Colonic mucosa (tissue), 4 donors: ENCODE data around the gene DDX6. TPM values are rescaled to one million over a fixed set of nuclear protein-coding genes. Genes with fewer than 3 reads are reported as not detected.
A peak's percentile ranks its signal among the peaks of the same experiment; 100 is the strongest.
"Not testable (repeated sequence)": the region's sequence is repeated elsewhere in the genome, so short reads cannot be mapped to it uniquely, and the experiment has no call there.

Source experiments
- DNase-seq: peaks from one replicate; pipeline ENCODE4 v3.0.0-alpha.2; 2020
- H3K27ac ChIP-seq: fragments of 200-600 bp; one replicate; pipeline ENCODE4 v1.8.0; 2021
- H3K27me3 ChIP-seq: fragments of 200-600 bp; one replicate; pipeline ENCODE4 v1.8.0; 2021
- H3K36me3 ChIP-seq: fragments of 200-600 bp; one replicate; pipeline ENCODE4 v1.8.0; 2021
- H3K4me1 ChIP-seq: fragments of 200-600 bp; one replicate; pipeline ENCODE4 v1.8.0; 2021; ENCODE audit warnings: mild to moderate bottlenecking
- H3K4me3 ChIP-seq: fragments of 200-600 bp; one replicate; pipeline ENCODE4 v1.8.0; 2021
- H3K9ac ChIP-seq, 2 donors: one replicate each; pipeline ENCODE4 v1.7.0; 2013; ENCODE audit warnings: control low read depth in 2 of 2, low read depth in 2 of 2, low read length in 2 of 2
- H3K9me3 ChIP-seq: fragments of 200-600 bp; one replicate; pipeline ENCODE4 v1.8.0; 2021
- intact Hi-C: fragments of 100-400 bp; cut with DNase I; formaldehyde crosslinking; loops from one replicate; pipeline ENCODE4 v1.14.1; 2022
- total RNA-seq, 2 donors: library from RNA; stranded (reverse); fragmentation: NEBNext Ultra II Directional in 1 of 2; extraction: Animal tissue kit (Norgen Biotek cat#: 25700) in 1 of 2; gene quantifications; one replicate each; pipeline ENCODE4 v1.2.1, GENCODE V29; 2021
- TF ChIP-seq, protein P1 (sequence below): fragments of 200-600 bp; IDR thresholded peaks from one replicate; pipeline ENCODE4 v1.8.0; 2022; ENCODE audit warnings: antibody characterized with exemption, mild to moderate bottlenecking
- donor health status: healthy.
- donor health status: DM: no; HTN: no; CAD: no.
- donor health status: DM: no; HTN: no; CAD: no.

The DDX6 gene
- total RNA-seq: 100 to 1,000 TPM in 1 of 2 donors, 10 to 100 TPM in 1; 79.0 to 108 TPM

GRCh38 chr11:118791111-118791960 lies at the start of gene DDX6:
DDX6 (minus strand) TSS chr11:118791164; CDS start chr11:118786251, 4,913 bp downstream.
- H3K27me3 ChIP-seq: no peaks in the 10 kb centered on the region
- H3K36me3 ChIP-seq: no peaks in the 10 kb centered on the region
- H3K9me3 ChIP-seq: no peaks in the 10 kb centered on the region
- TF ChIP-seq, protein P1, sequence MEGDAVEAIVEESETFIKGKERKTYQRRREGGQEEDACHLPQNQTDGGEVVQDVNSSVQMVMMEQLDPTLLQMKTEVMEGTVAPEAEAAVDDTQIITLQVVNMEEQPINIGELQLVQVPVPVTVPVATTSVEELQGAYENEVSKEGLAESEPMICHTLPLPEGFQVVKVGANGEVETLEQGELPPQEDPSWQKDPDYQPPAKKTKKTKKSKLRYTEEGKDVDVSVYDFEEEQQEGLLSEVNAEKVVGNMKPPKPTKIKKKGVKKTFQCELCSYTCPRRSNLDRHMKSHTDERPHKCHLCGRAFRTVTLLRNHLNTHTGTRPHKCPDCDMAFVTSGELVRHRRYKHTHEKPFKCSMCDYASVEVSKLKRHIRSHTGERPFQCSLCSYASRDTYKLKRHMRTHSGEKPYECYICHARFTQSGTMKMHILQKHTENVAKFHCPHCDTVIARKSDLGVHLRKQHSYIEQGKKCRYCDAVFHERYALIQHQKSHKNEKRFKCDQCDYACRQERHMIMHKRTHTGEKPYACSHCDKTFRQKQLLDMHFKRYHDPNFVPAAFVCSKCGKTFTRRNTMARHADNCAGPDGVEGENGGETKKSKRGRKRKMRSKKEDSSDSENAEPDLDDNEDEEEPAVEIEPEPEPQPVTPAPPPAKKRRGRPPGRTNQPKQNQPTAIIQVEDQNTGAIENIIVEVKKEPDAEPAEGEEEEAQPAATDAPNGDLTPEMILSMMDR: no peak
- H3K4me1 ChIP-seq: peaks cover 12% of the 10 kb centered on the region
- H3K27ac ChIP-seq: peak within 1 kb of the TSS; percentile 93
- H3K4me3 ChIP-seq: peak within 1 kb of the TSS; percentile 85
- intact Hi-C loops: loop anchor here (10.0 kb wide), 1 partner anchor 103 kb away; no protein-coding TSS in a partner anchor
- DNase-seq: peak; percentile 88
- H3K9ac ChIP-seq: peak within 1 kb of the TSS; percentile 98

DNA sequence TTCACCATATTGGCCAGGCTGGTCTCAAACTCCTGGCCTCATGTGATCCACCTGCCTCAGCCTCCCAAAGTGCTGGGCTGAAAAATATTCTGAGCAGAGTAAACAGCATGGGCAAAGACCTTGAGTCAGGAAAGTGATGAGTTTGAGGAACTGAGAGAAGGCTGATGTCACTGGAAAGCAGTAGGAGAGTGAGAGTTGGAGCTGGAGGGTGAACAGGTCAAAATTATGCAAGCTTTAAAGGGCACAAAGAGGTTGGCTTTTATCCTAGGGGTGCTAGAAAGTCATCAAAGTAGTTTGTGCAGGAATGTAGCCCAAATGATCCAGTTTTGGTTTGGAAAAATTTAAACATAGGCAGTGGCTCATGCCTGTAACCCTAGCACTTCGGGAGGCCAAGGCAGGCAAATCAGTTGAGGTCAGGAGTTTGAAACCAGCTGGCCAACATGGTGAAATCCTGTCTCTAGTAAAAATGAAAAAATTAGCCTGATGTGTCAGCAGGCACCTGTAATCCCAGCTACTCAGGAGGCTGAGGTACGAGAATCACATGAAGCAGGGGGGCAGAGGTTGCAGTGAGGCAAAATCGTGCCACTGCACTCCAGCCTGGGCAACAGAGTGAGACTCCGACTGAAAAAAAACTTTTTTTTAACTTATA lies 48.1 kb upstream of the DDX6 start:
- Histone ChIP-seq H3K4me3 (no peak overlapping the region), H3K9me3 (no peaks in the 10 kb centered on the region), H3K27me3 (no peaks in the 10 kb centered on the region), H3K27ac (no peak overlapping the region), H3K9ac (no peak overlapping the region), H3K36me3 (no peaks in the 10 kb centered on the region), H3K4me1 (no peaks in the 10 kb centered on the region)
- TF ChIP-seq, protein P1: no peak
- no peak for DNase-seq
- intact Hi-C loops: no loop called here

- H3K4me1 ChIP-seq: no peaks in the 10 kb centered on the region
- TF ChIP-seq, protein P1: no peak
- intact Hi-C loops: no loop called here
- no peak overlapping the region for H3K4me3 ChIP-seq
- no peaks in the 10 kb centered on the region for H3K36me3 ChIP-seq
- H3K27ac ChIP-seq: no peak overlapping the region
- no peaks in the 10 kb centered on the region for H3K27me3 ChIP-seq
- no peak overlapping the region for H3K9ac ChIP-seq
- no peak for DNase-seq
- H3K9me3 ChIP-seq: no peaks in the 10 kb centered on the region
Measured at GRCh38 chr11:118837868-118838267, 46.9 kb upstream of the DDX6 start.

DNA sequence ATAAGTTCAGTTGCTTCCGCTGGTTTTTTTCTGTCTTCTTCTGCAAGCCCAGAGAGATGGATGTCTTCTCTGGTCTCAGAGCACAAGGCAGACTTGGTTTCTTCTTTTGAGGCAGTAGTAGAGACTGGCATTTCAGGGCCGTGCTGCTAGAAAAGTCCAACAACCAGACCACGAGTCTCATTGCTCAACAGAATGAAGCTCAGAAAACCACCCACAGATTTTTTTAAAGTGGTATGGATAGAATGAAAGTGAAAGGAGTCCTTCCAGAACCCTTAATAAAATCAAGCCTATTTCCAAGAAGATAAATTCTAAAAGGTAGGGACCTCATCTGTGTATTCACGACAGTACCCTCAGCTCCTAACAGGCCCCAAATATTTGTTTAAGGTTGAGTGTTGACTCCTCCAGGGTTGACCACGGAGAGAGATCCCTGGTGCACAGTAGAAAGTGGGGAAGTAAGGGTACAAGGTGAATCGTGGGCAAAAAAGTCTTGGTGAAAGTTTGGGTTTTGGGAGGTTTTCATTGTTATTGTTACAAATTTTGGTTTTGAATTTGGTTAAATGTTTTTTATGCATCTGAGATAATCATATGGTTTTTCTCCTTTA lies 43.6 kb upstream of the DDX6 start:
- intact Hi-C loops: no loop called here
- H3K27ac ChIP-seq: no peak overlapping the region

DNA sequence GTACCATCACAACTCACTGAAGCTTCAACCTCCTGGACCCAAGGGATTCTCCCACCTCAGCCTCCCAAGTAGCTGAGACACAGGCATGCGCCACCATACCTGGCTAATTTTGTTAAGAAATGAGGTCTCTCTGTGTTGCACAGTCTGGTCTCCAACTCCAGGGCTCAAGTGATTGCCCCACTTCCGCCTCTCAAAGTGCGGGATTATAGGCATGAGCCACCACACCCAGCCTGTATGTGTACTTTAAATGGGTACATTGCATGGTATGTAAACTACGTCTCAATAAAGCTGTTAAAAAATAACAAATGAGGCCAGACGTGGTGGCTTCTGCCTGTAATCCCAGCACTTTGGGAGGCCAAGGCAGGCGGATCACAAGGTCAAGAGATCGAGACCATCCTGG lies 36.2 kb upstream of the DDX6 start:
- peak overlapping the region; percentile 22 for H3K27ac ChIP-seq

More for the DNA sequence above, 43.6 kb upstream of the DDX6 start:
- no peaks in the 10 kb centered on the region for H3K27me3 ChIP-seq
- DNase-seq: no peak
- no peak overlapping the region for H3K4me3 ChIP-seq
- TF ChIP-seq, protein P1: no peak
- no peaks in the 10 kb centered on the region for H3K4me1 ChIP-seq
- H3K9ac ChIP-seq: no peak overlapping the region
- H3K9me3 ChIP-seq: no peaks in the 10 kb centered on the region
- no peaks in the 10 kb centered on the region for H3K36me3 ChIP-seq

GRCh38 chr11:118822936-118823510 lies 32.1 kb upstream of the DDX6 start:
- not testable (repeated sequence) for H3K27ac ChIP-seq

More for the DNA sequence above, 36.2 kb upstream of the DDX6 start:
- peak; percentile 61 for DNase-seq
- no peaks in the 10 kb centered on the region for H3K9me3 ChIP-seq
- H3K9ac ChIP-seq: no peak overlapping the region
- H3K27me3 ChIP-seq: no peaks in the 10 kb centered on the region
- H3K4me1 ChIP-seq: no peaks in the 10 kb centered on the region
- TF ChIP-seq, protein P1: no peak
- no peaks in the 10 kb centered on the region for H3K36me3 ChIP-seq
- no peak overlapping the region for H3K4me3 ChIP-seq
- intact Hi-C loops: no loop called here

More at GRCh38 chr11:118822936-118823510, 32.1 kb upstream of the DDX6 start:
- DNase-seq, H3K27me3 ChIP-seq, H3K4me3 ChIP-seq, H3K36me3 ChIP-seq, H3K9ac ChIP-seq, H3K4me1 ChIP-seq, intact Hi-C loops, H3K9me3 ChIP-seq: not testable (repeated sequence)
